GM18867 (cell line): Measurements from ENCODE around the gene MXRA8.

Experiments
- ATAC-seq: cut with Tn5 transposase; IDR thresholded peaks from one replicate; pipeline ENCODE4 v1.9.1; 2021; ENCODE audit warnings: mild to moderate bottlenecking, moderate library complexity; ENCODE audit not compliant: unreplicated experiment

Gene MXRA8

GRCh38 chr1:1352786-1353388 is 5.5 kb downstream of the MXRA8 start:
- no peak for ATAC-seq

- ATAC-seq: no peak
Observed at GRCh38 chr1:1351511-1352427, 6.6 kb downstream of the MXRA8 start.

GRCh38 chr1:1349256-1350012 is 8.9 kb downstream of the MXRA8 start, which contains the start of gene DVL1:
Gene DVL1, minus strand, starts transcription at chr1:1349418. Its CDS starts 353 bp downstream, at chr1:1349065.
- ATAC-seq: peak; percentile 57

- ATAC-seq: peak; percentile 4
Observed at GRCh38 chr1:1348420-1349255, 9.7 kb downstream of the MXRA8 start.

GRCh38 chr1:1347663-1348419 is 10.5 kb downstream of the MXRA8 start:
- ATAC-seq: no peak

GRCh38 chr1:1347026-1347595 is 11.2 kb downstream of the MXRA8 start:
- no peak for ATAC-seq

- ATAC-seq: no peak
Observed at GRCh38 chr1:1346501-1346890, 11.9 kb downstream of the MXRA8 start.

- ATAC-seq: no peak
Observed at GRCh38 chr1:1345860-1346500, 12.4 kb downstream of the MXRA8 start.

- ATAC-seq: no peak
Observed at GRCh38 chr1:1345384-1345783, 13.0 kb downstream of the MXRA8 start.

- no peak for ATAC-seq
Observed at GRCh38 chr1:1344655-1345361, 13.5 kb downstream of the MXRA8 start.

- no peak for ATAC-seq
Observed at GRCh38 chr1:1343811-1344421, 14.4 kb downstream of the MXRA8 start.

- ATAC-seq: no peak
Observed at GRCh38 chr1:1342584-1343115, 15.7 kb downstream of the MXRA8 start.

- ATAC-seq: no peak
Observed at GRCh38 chr1:1342061-1342562, 16.2 kb downstream of the MXRA8 start.

- ATAC-seq: no peak
Observed at GRCh38 chr1:1341549-1342021, 16.8 kb downstream of the MXRA8 start.

- no peak for ATAC-seq
Observed at GRCh38 chr1:1340791-1341548, 17.4 kb downstream of the MXRA8 start.

GRCh38 chr1:1340185-1340584 is 18.2 kb downstream of the MXRA8 start:
- no peak for ATAC-seq

GRCh38 chr1:1338278-1338677 is 20.1 kb downstream of the MXRA8 start:
- ATAC-seq: no peak
